ENCODE measurements around the gene SPECC1L.

Gene SPECC1L

DNA sequence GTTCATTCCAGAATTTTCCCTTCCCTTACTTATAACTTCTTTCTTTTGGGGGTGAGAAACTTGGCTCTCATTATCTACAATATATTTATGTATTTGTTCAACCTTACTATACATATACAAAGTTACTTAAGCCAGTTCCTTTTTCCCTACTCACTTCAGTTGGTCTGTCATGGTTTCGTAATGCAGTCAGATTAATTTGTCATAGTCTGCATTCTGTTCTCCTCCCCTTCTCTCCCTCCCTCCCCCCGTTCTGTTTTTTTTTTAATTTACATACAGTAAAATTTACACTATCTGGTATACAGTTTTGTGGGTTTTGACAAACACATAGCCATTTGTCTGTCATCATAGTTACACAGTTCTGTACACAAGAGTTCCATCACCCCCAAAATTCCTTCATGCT lies 84.9 kb downstream of the SPECC1L start:
- H2AFZ ChIP-seq (ENCODE audit: low read depth) = no peak overlapping the region
- no peaks in the 10 kb centered on the region for H4K20me1 ChIP-seq (ENCODE audit: insufficient read depth)
- no peaks in the 10 kb centered on the region for H3K4me1 ChIP-seq (ENCODE audit: low read depth, poor library complexity, severe bottlenecking)
- no peaks in the 10 kb centered on the region; the same call in 1 of the 2 replicates for H3K36me3 ChIP-seq (ENCODE audit: insufficient read depth)
- no peak overlapping the region for H3K27ac ChIP-seq
- H3K27me3 ChIP-seq (ENCODE audit: insufficient read depth, low read depth) = no peaks in the 10 kb centered on the region
- no peak overlapping the region for H3K4me2 ChIP-seq
- no peak overlapping the region for H3K9ac ChIP-seq
- H3K79me2 ChIP-seq (ENCODE audit: insufficient read depth, low read depth) = no peaks in the 10 kb centered on the region
- no peak for TF ChIP-seq CTCF (conservative IDR thresholded peaks at IDR 0.05; ENCODE audit: low read depth, low read length)
- H3K4me3 ChIP-seq (IDR thresholded peaks at IDR 0.05; ENCODE audit: insufficient read depth, low read depth, low read length) = no peak overlapping the region

DNA sequence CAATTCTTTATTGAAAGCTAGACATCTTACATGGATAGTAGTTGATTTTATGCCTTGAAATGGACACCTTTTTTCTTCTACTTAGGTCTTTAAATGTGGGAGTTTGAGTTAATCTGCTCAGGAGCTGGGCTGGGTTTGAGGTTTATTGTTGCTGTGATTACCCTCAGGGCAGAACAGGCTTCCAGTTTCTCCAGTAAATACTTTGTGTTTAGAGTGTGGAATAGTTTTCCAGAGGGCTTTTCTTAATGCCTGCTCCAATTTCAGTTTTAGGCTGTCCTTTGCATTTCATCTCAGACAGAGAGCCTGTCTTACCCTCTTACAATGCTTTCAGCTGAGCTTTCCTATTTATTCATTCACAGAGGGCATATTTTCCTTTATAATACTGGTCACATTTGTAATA lies 86.9 kb downstream of the SPECC1L start:
- Histone ChIP-seq H3K27me3 (ENCODE audit: insufficient read depth, low read depth) (no peaks in the 10 kb centered on the region), H3K4me1 (ENCODE audit: low read depth, poor library complexity, severe bottlenecking) (no peaks in the 10 kb centered on the region), H2AFZ (ENCODE audit: low read depth) (no peak overlapping the region), H3K9ac (no peak overlapping the region), H3K36me3 (ENCODE audit: insufficient read depth) (no peaks in the 10 kb centered on the region; the same call in 1 of the 2 replicates), H3K4me3 (IDR thresholded peaks at IDR 0.05; ENCODE audit: insufficient read depth, low read depth, low read length) (no peak overlapping the region), H4K20me1 (ENCODE audit: insufficient read depth) (no peaks in the 10 kb centered on the region), H3K27ac (no peak overlapping the region), H3K79me2 (ENCODE audit: insufficient read depth, low read depth) (no peaks in the 10 kb centered on the region), H3K4me2 (no peak overlapping the region)
- TF ChIP-seq CTCF (conservative IDR thresholded peaks at IDR 0.05; ENCODE audit: low read depth, low read length) = no peak

GRCh38 chr22:24358105-24358836 lies 87.6 kb downstream of the SPECC1L start:
- TF ChIP-seq CTCF (conservative IDR thresholded peaks at IDR 0.05; ENCODE audit: low read depth, low read length) = no peak
- no peaks in the 10 kb centered on the region for H3K27me3 ChIP-seq (ENCODE audit: insufficient read depth, low read depth)
- H3K27ac ChIP-seq = no peak overlapping the region
- no peak overlapping the region for H2AFZ ChIP-seq (ENCODE audit: low read depth)
- no peak overlapping the region for H3K9ac ChIP-seq
- no peaks in the 10 kb centered on the region; the same call in 1 of the 2 replicates for H3K36me3 ChIP-seq (ENCODE audit: insufficient read depth)
- H3K4me3 ChIP-seq (IDR thresholded peaks at IDR 0.05; ENCODE audit: insufficient read depth, low read depth, low read length) = no peak overlapping the region
- H3K79me2 ChIP-seq (ENCODE audit: insufficient read depth, low read depth) = no peaks in the 10 kb centered on the region
- H3K4me1 ChIP-seq (ENCODE audit: low read depth, poor library complexity, severe bottlenecking) = no peaks in the 10 kb centered on the region
- no peak overlapping the region for H3K4me2 ChIP-seq
- H4K20me1 ChIP-seq (ENCODE audit: insufficient read depth) = no peaks in the 10 kb centered on the region

DNA sequence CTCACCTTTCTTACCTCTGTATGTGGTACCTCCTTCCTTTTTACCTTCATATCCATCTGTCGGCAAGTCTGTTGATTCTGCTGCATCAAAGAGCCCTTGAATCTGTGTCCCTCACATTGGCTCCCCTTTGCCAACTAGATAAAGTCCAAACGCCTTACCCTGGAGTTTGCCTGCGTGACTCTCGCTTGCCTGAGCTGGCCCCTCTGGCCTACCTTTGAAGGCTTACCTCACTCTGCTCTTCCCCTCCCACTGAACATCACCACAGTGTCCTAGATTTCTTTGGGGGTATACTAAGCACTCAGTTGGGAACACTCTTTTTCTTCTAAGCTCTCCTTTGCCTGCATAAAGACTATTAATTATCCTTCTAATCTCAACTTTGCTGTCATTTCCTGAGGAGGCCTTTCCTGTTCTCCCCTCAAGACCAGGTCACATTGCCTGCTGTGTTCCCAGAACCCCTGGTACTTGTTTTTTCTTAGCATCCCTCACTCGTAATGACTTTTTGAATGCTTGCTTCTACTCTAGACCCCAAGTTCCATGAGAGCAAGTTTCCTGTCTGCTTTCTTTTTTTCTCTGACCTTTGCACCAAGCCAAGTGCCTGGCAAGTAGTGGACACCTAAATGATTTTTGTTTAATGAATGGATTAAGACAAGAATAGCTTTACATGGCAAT lies 89.0 kb downstream of the SPECC1L start:
- H3K36me3 ChIP-seq (ENCODE audit: insufficient read depth) = no peaks in the 10 kb centered on the region
- H3K27ac ChIP-seq = no peak overlapping the region
- H3K79me2 ChIP-seq (ENCODE audit: insufficient read depth, low read depth) = no peaks in the 10 kb centered on the region
- no peak overlapping the region for H2AFZ ChIP-seq (ENCODE audit: low read depth)
- H3K9ac ChIP-seq = no peak overlapping the region
- no peak for TF ChIP-seq CTCF (conservative IDR thresholded peaks at IDR 0.05; ENCODE audit: low read depth, low read length)
- no peaks in the 10 kb centered on the region for H4K20me1 ChIP-seq (ENCODE audit: insufficient read depth)
- no peaks in the 10 kb centered on the region for H3K27me3 ChIP-seq (ENCODE audit: insufficient read depth, low read depth)
- no peak overlapping the region for H3K4me2 ChIP-seq
- H3K4me3 ChIP-seq (IDR thresholded peaks at IDR 0.05; ENCODE audit: insufficient read depth, low read depth, low read length) = no peak overlapping the region
- H3K4me1 ChIP-seq (ENCODE audit: low read depth, poor library complexity, severe bottlenecking) = no peaks in the 10 kb centered on the region

Measured in KMS-11 (cell line).